Smooth muscle cell (in vitro differentiated cells): Measurements from ENCODE around the gene KCNH1. TPM values are rescaled to one million over a fixed set of nuclear protein-coding genes. Genes with fewer than 3 reads are reported as not detected.

Source experiments
- DNase-seq: peaks from one replicate; lab custom pipeline; 2025; ENCODE audit not compliant: unreplicated experiment; lab: John Stamatoyannopoulos, UW
- H2AFZ ChIP-seq: fragments of 200-600 bp; sonication (generic); 2 replicates; pipeline ENCODE4 v1.6.0; 2016; ENCODE audit warnings: antibody characterized with exemption, low read depth, mild to moderate bottlenecking
- H3F3A ChIP-seq: fragments of 200-600 bp; sonication (generic); 2 replicates; pipeline ENCODE4 v1.6.0; 2017; ENCODE audit warnings: antibody characterized with exemption, low read depth
- H3K27ac ChIP-seq: fragments of 200-600 bp; sonication (generic); 2 replicates; pipeline ENCODE4 v1.5.1; 2016; ENCODE audit warnings: low read depth, mild to moderate bottlenecking
- H3K27me3 ChIP-seq: fragments of 200-600 bp; sonication (generic); 2 replicates; pipeline ENCODE4 v1.6.1; 2016; ENCODE audit warnings: low read depth, mild to moderate bottlenecking
- H3K36me3 ChIP-seq: fragments of 200-600 bp; sonication (generic); 2 replicates; pipeline ENCODE4 v1.5.1; 2016; ENCODE audit warnings: low read depth
- H3K4me1 ChIP-seq: fragments of 200-600 bp; sonication (generic); 2 replicates; pipeline ENCODE4 v1.5.1; 2016; ENCODE audit warnings: low read depth
- H3K4me2 ChIP-seq: fragments of 200-600 bp; sonication (generic); 2 replicates; pipeline ENCODE4 v1.6.0; 2016; ENCODE audit warnings: mild to moderate bottlenecking
- H3K4me3 ChIP-seq: fragments of 200-600 bp; sonication (generic); 2 replicates; pipeline ENCODE4 v1.5.1; 2016; ENCODE audit warnings: mild to moderate bottlenecking
- H3K79me2 ChIP-seq: fragments of 200-600 bp; sonication (generic); 2 replicates; pipeline ENCODE4 v1.6.0; 2016; ENCODE audit warnings: low read depth, mild to moderate bottlenecking
- H3K9ac ChIP-seq: fragments of 200-600 bp; sonication (generic); 2 replicates; pipeline ENCODE4 v1.6.0; 2016; ENCODE audit warnings: low read depth
- H3K9me3 ChIP-seq: fragments of 200-600 bp; sonication (generic); replicated peaks from 2 replicates; pipeline ENCODE4 v1.5.1; 2016; ENCODE audit warnings: low read depth
- H4K20me1 ChIP-seq: fragments of 200-600 bp; sonication (generic); 2 replicates; pipeline ENCODE4 v1.6.0; 2016; ENCODE audit warnings: low read depth
- CTCF ChIP-seq: fragments of 200-600 bp; sonication (generic); IDR thresholded peaks from 2 replicates; pipeline ENCODE4 v1.5.1; 2017; ENCODE audit warnings: borderline replicate concordance, mild to moderate bottlenecking, antibody characterized with exemption; ENCODE audit not compliant: insufficient read depth, poor library complexity, severe bottlenecking
- polyA plus RNA-seq: library from polyadenylated mRNA; unstranded; fragments of >200 nt; fragmentation: Nextera tagmentation; extraction: Ambion mirVana; gene quantifications from 2 replicates; pipeline ENCODE4 v1.2.1, GENCODE V29; 2016
- total RNA-seq: library from RNA; depleted of rRNA; stranded (reverse); fragments of >200 nt; gene quantifications from 2 replicates; pipeline ENCODE4 v1.2.3, GENCODE V29; 2014

Gene KCNH1
- total and polyA plus RNA-seq, 2 experiments from 2014 or later, result 0.30 to 1.9 TPM

- no peak for DNase-seq
- Histone ChIP-seq H2AFZ (no peak overlapping the region), H4K20me1 (no peaks in the 10 kb centered on the region), H3F3A (no peaks in the 10 kb centered on the region), H3K36me3 (no peaks in the 10 kb centered on the region), H3K4me2 (no peak overlapping the region), H3K4me3 (no peak overlapping the region), H3K27ac (no peak overlapping the region), H3K4me1 (no peaks in the 10 kb centered on the region), H3K79me2 (no peaks in the 10 kb centered on the region), H3K9me3 (no peaks in the 10 kb centered on the region), H3K27me3 (peaks cover 13% of the 10 kb centered on the region), H3K9ac (no peak overlapping the region)
- no peak for TF ChIP-seq CTCF
Measured at GRCh38 chr1:210627755-210628154, 506.2 kb downstream of the KCNH1 start.

Other genes starting within 250 kb of the KCNH1 start
- gene RCOR3, start 125.2 kb upstream of the KCNH1 start, total RNA-seq, result 27.7 and 32.5 TPM in 2 replicates
- gene RCOR3, start 125.2 kb upstream of the KCNH1 start, polyA plus RNA-seq, result 22.0 and 22.5 TPM in 2 replicates
- gene TRAF5, start 192.7 kb upstream of the KCNH1 start, total RNA-seq, result 15.0 and 18.7 TPM in 2 replicates
- 6.1 and 10.2 TPM in 2 replicates for gene TRAF5, start 192.7 kb upstream of the KCNH1 start, polyA plus RNA-seq